ENCODE data around the gene OR52E8. TPM values are rescaled to one million over a fixed set of nuclear protein-coding genes. Genes with fewer than 3 reads are reported as not detected.

The OR52E8 gene
- total RNA-seq, 2 donors from 2014 or later: not detected

GRCh38 chr11:5833446-5833845, 24.0 kb downstream of the OR52E8 start:
- no peak for DNase-seq (ENCODE audit: low spot score)
- no peaks in the 10 kb centered on the region for H3K27me3 ChIP-seq (replicated peaks; ENCODE audit: insufficient read depth)
- H3K27ac ChIP-seq: no peak overlapping the region
- no peaks in the 10 kb centered on the region for H3K4me1 ChIP-seq (replicated peaks)
- intact Hi-C loops (cut with DNase I): no loop called here
- TF ChIP-seq POLR2AphosphoS5 (IDR thresholded peaks at IDR 0.05) (no peak), POLR2A (IDR thresholded peaks at IDR 0.05) (no peak)
- TF ChIP-seq, protein P1, sequence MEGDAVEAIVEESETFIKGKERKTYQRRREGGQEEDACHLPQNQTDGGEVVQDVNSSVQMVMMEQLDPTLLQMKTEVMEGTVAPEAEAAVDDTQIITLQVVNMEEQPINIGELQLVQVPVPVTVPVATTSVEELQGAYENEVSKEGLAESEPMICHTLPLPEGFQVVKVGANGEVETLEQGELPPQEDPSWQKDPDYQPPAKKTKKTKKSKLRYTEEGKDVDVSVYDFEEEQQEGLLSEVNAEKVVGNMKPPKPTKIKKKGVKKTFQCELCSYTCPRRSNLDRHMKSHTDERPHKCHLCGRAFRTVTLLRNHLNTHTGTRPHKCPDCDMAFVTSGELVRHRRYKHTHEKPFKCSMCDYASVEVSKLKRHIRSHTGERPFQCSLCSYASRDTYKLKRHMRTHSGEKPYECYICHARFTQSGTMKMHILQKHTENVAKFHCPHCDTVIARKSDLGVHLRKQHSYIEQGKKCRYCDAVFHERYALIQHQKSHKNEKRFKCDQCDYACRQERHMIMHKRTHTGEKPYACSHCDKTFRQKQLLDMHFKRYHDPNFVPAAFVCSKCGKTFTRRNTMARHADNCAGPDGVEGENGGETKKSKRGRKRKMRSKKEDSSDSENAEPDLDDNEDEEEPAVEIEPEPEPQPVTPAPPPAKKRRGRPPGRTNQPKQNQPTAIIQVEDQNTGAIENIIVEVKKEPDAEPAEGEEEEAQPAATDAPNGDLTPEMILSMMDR (IDR thresholded peaks at IDR 0.05): no peak
- no peak overlapping the region for H3K4me3 ChIP-seq
- 37% methylated on average over 2 of the region's 2 CpGs for WGBS
- H3K9me3 ChIP-seq: no peaks in the 10 kb centered on the region
- no peaks in the 10 kb centered on the region for H3K36me3 ChIP-seq

DNA sequence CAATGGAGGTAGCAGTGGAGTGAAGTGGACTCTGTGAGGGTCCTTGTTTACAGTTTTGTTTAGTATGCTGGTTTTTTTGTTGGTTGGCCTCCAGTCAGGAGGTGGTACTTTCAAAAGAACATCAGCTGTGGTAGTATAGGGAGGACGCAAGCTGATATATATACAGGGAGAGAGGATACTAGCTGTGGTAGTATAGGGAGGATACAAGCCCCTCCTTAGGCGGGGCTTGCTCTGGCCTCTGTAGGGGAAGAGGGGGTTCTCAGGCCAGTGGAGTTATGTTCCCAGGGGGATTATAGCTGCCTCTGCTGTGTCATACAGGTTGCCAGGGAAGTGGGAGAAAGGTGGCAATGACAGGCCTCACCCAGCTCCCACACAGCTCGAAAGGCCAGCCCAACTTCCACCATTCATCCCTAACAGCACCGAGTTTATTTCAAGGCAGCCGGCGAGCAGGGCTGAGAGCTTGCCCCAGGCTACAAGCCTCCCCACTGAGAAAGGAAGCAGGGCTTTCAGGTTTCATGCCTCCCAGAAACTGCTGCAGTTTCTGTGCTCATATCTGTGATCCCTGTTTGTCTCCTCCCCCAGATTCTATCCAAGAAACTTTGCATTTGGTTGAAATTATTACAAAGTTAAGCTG, 26.2 kb downstream of the OR52E8 start:
- Histone ChIP-seq H3K4me1 (replicated peaks) (no peaks in the 10 kb centered on the region), H3K27me3 (replicated peaks; ENCODE audit: insufficient read depth) (no peaks in the 10 kb centered on the region), H3K27ac (no peak overlapping the region), H3K36me3 (no peaks in the 10 kb centered on the region), H3K4me3 (no peak overlapping the region), H3K9me3 (no peaks in the 10 kb centered on the region)
- no peak for DNase-seq (ENCODE audit: low spot score)
- intact Hi-C loops (cut with DNase I): no loop called here
- 77% methylated on average over 6 of the region's 6 CpGs for WGBS
- TF ChIP-seq POLR2AphosphoS5 (IDR thresholded peaks at IDR 0.05): no peak
- TF ChIP-seq, protein P1 (IDR thresholded peaks at IDR 0.05): no peak
- no peak for TF ChIP-seq POLR2A (IDR thresholded peaks at IDR 0.05)

DNA sequence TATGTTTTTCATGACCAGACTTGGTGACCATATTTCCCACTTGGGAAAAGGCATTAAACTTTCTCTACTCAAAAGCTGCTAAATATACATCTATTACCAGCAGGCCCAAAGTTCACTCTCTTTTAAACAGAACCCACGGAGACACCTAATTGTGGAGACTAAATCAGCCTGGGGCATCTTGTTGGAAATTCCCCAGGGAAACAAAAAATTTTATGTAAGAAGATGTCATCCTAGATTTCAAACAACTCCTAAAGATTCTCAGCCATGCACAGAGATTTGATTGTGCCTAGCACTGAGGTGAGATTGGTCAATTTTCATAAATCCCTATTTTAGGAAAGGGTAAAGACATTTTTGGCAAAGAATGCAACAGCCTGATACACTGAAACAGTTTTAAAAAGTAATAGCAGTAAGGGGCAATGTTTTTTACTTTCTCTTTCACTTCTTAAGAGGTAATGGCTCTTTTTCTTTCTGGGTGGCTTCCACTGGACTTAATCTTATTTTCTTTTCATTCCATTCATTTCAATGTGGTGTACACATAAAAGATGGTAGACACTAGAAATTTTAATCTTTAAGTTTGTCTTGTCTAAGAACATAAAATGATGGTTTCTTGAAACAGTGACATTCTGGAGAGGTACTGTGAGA, 39.1 kb downstream of the OR52E8 start:
- no peaks in the 10 kb centered on the region for H3K36me3 ChIP-seq
- H3K27me3 ChIP-seq (replicated peaks; ENCODE audit: insufficient read depth): no peaks in the 10 kb centered on the region
- TF ChIP-seq POLR2AphosphoS5 (IDR thresholded peaks at IDR 0.05): no peak
- TF ChIP-seq, protein P1 (IDR thresholded peaks at IDR 0.05): no peak
- no peak for TF ChIP-seq POLR2A (IDR thresholded peaks at IDR 0.05)
- H3K9me3 ChIP-seq: no peaks in the 10 kb centered on the region
- 32% methylated on average over 1 of the region's 1 CpG for WGBS
- no peak for DNase-seq (ENCODE audit: low spot score)
- H3K4me3 ChIP-seq: no peak overlapping the region
- no peak overlapping the region for H3K27ac ChIP-seq
- no peaks in the 10 kb centered on the region for H3K4me1 ChIP-seq (replicated peaks)
- intact Hi-C loops (cut with DNase I): no loop called here

- intact Hi-C loops (cut with DNase I): no loop called here
- no peaks in the 10 kb centered on the region for H3K9me3 ChIP-seq
- H3K4me1 ChIP-seq (replicated peaks): no peaks in the 10 kb centered on the region
- H3K4me3 ChIP-seq: no peak overlapping the region
- no peaks in the 10 kb centered on the region for H3K36me3 ChIP-seq
- no peaks in the 10 kb centered on the region for H3K27me3 ChIP-seq (replicated peaks; ENCODE audit: insufficient read depth)
- TF ChIP-seq, protein P1 (IDR thresholded peaks at IDR 0.05): no peak
- TF ChIP-seq POLR2AphosphoS5 (IDR thresholded peaks at IDR 0.05) (no peak), POLR2A (IDR thresholded peaks at IDR 0.05) (no peak)
- no peak overlapping the region for H3K27ac ChIP-seq
- no peak for DNase-seq (ENCODE audit: low spot score)
- WGBS: 68% methylated on average over 4 of the region's 4 CpGs
Observed at GRCh38 chr11:5815534-5815933, 42.0 kb downstream of the OR52E8 start.
